Testis (tissue), 3 donors: ENCODE results near the gene TMED6. TPM values are rescaled to one million over a fixed set of nuclear protein-coding genes. Genes with fewer than 3 reads are reported as not detected.
"Not testable (repeated sequence)": the region's sequence is repeated elsewhere in the genome, so short reads cannot be mapped to it uniquely, and the experiment has no call there.

Experiments used
- DNase-seq: peaks from one replicate; pipeline ENCODE4 v3.0.0-alpha.2; 2019
- H3K27ac ChIP-seq, 2 donors: fragments of 200-600 bp; sonication (generic); one replicate each; pipeline ENCODE4 v1.5.1; 2019
- H3K27me3 ChIP-seq: fragments of 200-600 bp; sonication (generic); one replicate; pipeline ENCODE4 v1.5.1; 2019
- H3K36me3 ChIP-seq: fragments of 200-600 bp; sonication (generic); one replicate; pipeline ENCODE4 v1.5.1; 2017; ENCODE audit warnings: low read depth; ENCODE audit errors: missing control alignments
- H3K4me1 ChIP-seq: fragments of 200-600 bp; sonication (generic); one replicate; pipeline ENCODE4 v1.5.1; 2019
- H3K4me3 ChIP-seq, 2 donors: fragments of 200-600 bp; sonication (generic); one replicate each; pipeline ENCODE4 v1.5.1; 2017 to 2019
- H3K9me3 ChIP-seq: fragments of 200-600 bp; sonication (generic); one replicate; pipeline ENCODE4 v1.5.1; 2017
- CTCF ChIP-seq, 3 experiments: fragments of 450-650 bp in 2 of 3; fragments of 200-600 bp in 1 of 3; sonication (generic) in 1 of 3; IDR thresholded peaks; one replicate each; pipeline ENCODE4 v1.5.1; 2016 to 2019; ENCODE audit warnings: antibody characterized with exemption in 3 of 3, mild to moderate bottlenecking in 2 of 3, moderate library complexity in 1 of 3
- POLR2A ChIP-seq: fragments of 450-650 bp; IDR thresholded peaks from one replicate; pipeline ENCODE4 v1.6.1; 2017; ENCODE audit warnings: antibody characterized with exemption, mild to moderate bottlenecking, moderate library complexity
- WGBS, 2 donors: methylation state at CpG; one replicate each; pipeline ENCODE4 v1.1.5; 2018; 5-methylcytosine and 5-hydroxymethylcytosine counted together
- intact Hi-C: fragments of 100-400 bp; cut with DNase I; formaldehyde crosslinking; loops from one replicate; pipeline ENCODE4 v1.15.1; 2023; ENCODE audit warnings: low total_unique reads
- polyA plus RNA-seq: library from polyadenylated mRNA; stranded (reverse); fragments of 350-450 nt; fragmentation: Illumina TruSeq; extraction: RNeasy Lipid Tissue Mini Kit (QIAGEN cat#74804); gene quantifications from one replicate; pipeline ENCODE4 v1.2.3, GENCODE V29; 2014; ENCODE audit warnings: low read depth, low replicate concordance; ENCODE audit not compliant: insufficient read depth
- total RNA-seq, 2 donors: library from RNA; depleted of rRNA; stranded (reverse); fragments of >200 nt; gene quantifications; one replicate each; pipeline ENCODE4 v1.2.3, GENCODE V29; 2016

The TMED6 gene
- total and polyA plus RNA-seq, 3 donors from 2014 or later: 1.4 to 1.6 TPM; not detected in 1

- 92 to 93% methylated on average over 7 of the region's 7 CpGs for WGBS, 2 donors
- DNase-seq: no peak
- H3K27ac ChIP-seq: no peak overlapping the region
- H3K36me3 ChIP-seq: no peaks in the 10 kb centered on the region
- no peaks in the 10 kb centered on the region for H3K27me3 ChIP-seq
- H3K9me3 ChIP-seq: no peaks in the 10 kb centered on the region
- no peaks in the 10 kb centered on the region for H3K4me1 ChIP-seq
- intact Hi-C loops: no loop called here
- H3K4me3 ChIP-seq: no peak overlapping the region
- no peak for TF ChIP-seq POLR2A
- no peak for TF ChIP-seq CTCF (IDR thresholded peaks at IDR 0.05)
These were observed 14.8 kb upstream of the TMED6 start for GRCh38 chr16:69366431-69366830.

GRCh38 chr16:69365901-69366300 lies 14.3 kb upstream of the TMED6 start:
- Histone ChIP-seq H3K4me1 (no peaks in the 10 kb centered on the region), H3K27me3 (no peaks in the 10 kb centered on the region), H3K27ac (no peak overlapping the region), H3K4me3 (no peak overlapping the region), H3K9me3 (no peaks in the 10 kb centered on the region), H3K36me3 (no peaks in the 10 kb centered on the region)
- intact Hi-C loops: no loop called here
- TF ChIP-seq POLR2A (no peak), CTCF (IDR thresholded peaks at IDR 0.05) (no peak)
- DNase-seq: no peak
- WGBS, 2 donors: 81 to 85% methylated on average over 2 of the region's 2 CpGs

- no peak overlapping the region for H3K4me3 ChIP-seq
- DNase-seq: no peak
- TF ChIP-seq CTCF (IDR thresholded peaks at IDR 0.05) (no peak), POLR2A (no peak)
- H3K4me1 ChIP-seq: no peaks in the 10 kb centered on the region
- H3K36me3 ChIP-seq: no peaks in the 10 kb centered on the region
- 75 to 91% methylated on average over 2 of the region's 2 CpGs for whole genome bisulfite sequencing, 2 donors
- H3K27ac ChIP-seq: no peak overlapping the region
- H3K27me3 ChIP-seq: no peaks in the 10 kb centered on the region
- no peaks in the 10 kb centered on the region for H3K9me3 ChIP-seq
- intact Hi-C loops: no loop called here
These were observed 12.5 kb upstream of the TMED6 start for GRCh38 chr16:69364088-69364487.

GRCh38 chr16:69363281-69363717 lies 11.7 kb upstream of the TMED6 start:
- Histone ChIP-seq H3K36me3 (no peaks in the 10 kb centered on the region), H3K9me3 (no peaks in the 10 kb centered on the region), H3K27ac (no peak overlapping the region), H3K27me3 (no peaks in the 10 kb centered on the region), H3K4me1 (no peaks in the 10 kb centered on the region), H3K4me3 (no peak overlapping the region)
- TF ChIP-seq CTCF (IDR thresholded peaks at IDR 0.05) (no peak), POLR2A (no peak)
- WGBS, 2 donors: 90% methylated on average over 5 of the region's 5 CpGs
- intact Hi-C loops: no loop called here
- no peak for DNase-seq

- WGBS, 2 donors: 97% methylated on average over 9 of the region's 9 CpGs
- H3K4me3 ChIP-seq, H3K27ac ChIP-seq, DNase-seq, intact Hi-C loops, H3K4me1 ChIP-seq, H3K27me3 ChIP-seq, H3K36me3 ChIP-seq, H3K9me3 ChIP-seq: not testable (repeated sequence)
These were observed 8.5 kb upstream of the TMED6 start for GRCh38 chr16:69360070-69360469.
